Fibroblast of lung (primary cell): ENCODE data around the gene BBLN.

Experiments
- CTCF ChIP-seq, 2 donors: IDR thresholded peaks in 1 of 2; conservative IDR thresholded peaks in 1 of 2; 1 replicate in 1 of 2; 2 replicates in 1 of 2; pipeline ENCODE4 v1.5.1; 2011 to 2012; ENCODE audit warnings: low read length in 2 of 2, control low read depth in 1 of 2, inconsistent platforms in 1 of 2, low read depth in 1 of 2, mild to moderate bottlenecking in 1 of 2
- EZH2 ChIP-seq: IDR thresholded peaks from 2 replicates; pipeline ENCODE4 v1.5.1; 2012; ENCODE audit warnings: low read length, control low read depth, mild to moderate bottlenecking; ENCODE audit errors: missing control alignments

GRCh38 chr9:128175102-128175563 lies 15.1 kb downstream of the BBLN start:
- no peak for TF ChIP-seq CTCF (conservative IDR thresholded peaks at IDR 0.05 in 1 of 2, IDR thresholded peaks at IDR 0.05 in 1 of 2; ENCODE audit: low read depth in 1 of 2, low read length in 2 of 2)
- TF ChIP-seq EZH2 = no peak
